Measurements from ENCODE around the gene DTX3. TPM values are rescaled to one million over a fixed set of nuclear protein-coding genes. Genes with fewer than 3 reads are reported as not detected.

DTX3 gene
- total and polyA plus RNA-seq, 2 of the 13 experiments (the other 11 are each of a cell fraction or from before 2014, with no cell fraction given), result 9.0 to 27.2 TPM

DNA sequence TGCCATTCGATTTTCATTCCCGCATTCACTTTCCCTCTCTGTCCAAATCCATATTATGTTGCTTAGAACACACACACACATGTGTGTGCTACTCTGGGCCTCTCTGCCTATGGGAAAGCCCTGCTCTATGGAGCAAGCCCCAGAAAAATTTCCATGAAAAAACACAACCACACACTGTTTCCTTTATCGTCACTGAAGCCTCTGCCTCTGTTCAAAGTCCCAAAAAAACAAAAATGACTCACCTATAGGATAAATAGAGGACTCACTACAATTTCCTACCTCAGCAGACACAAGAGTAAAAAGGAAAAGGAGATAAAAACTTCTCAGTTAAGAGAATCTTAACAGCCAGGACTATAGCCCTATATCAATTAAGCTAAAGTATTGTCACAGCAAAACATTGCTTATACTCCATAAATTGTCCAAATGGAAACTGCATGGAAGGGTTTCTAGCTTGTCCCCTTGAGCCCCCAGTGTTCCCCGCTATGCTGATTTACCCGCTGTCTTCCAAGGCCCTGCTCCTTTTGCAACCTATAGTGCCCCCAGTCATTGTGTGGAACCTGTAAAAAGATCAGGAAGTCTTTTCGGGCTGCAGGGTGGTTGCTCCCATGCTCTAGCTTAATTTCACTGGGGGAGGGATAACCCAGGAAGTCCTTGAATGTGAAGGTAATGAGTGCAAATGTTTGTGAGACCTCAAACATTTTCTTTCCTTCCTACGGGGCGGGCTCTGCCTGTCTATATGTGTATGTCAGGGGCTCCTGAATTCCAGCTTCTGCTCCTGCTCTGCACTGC is 24.8 kb upstream of the DTX3 start (continued):
- TF ChIP-seq, protein P1, sequence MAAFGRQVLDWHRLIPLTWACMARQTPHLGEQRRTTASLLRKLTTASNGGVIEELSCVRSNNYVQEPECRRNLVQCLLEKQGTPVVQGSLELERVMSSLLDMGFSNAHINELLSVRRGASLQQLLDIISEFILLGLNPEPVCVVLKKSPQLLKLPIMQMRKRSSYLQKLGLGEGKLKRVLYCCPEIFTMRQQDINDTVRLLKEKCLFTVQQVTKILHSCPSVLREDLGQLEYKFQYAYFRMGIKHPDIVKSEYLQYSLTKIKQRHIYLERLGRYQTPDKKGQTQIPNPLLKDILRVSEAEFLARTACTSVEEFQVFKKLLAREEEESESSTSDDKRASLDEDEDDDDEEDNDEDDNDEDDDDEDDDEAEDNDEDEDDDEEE (CRISPR knock-in tag; IDR thresholded peaks at IDR 0.05), result no peak
- TF ChIP-seq ELF3 (CRISPR knock-in tag; IDR thresholded peaks at IDR 0.05) (peak; percentile 57), ZNF775 (CRISPR knock-in tag; IDR thresholded peaks at IDR 0.05; ENCODE audit: borderline replicate concordance) (no peak), ZNF101 (CRISPR knock-in tag; IDR thresholded peaks at IDR 0.05; ENCODE audit: borderline replicate concordance, low read depth) (no peak), ZNF282 (IDR thresholded peaks at IDR 0.05; ENCODE audit: partially characterized antibody) (no peak), TARDBP (CRISPR knock-in tag; IDR thresholded peaks at IDR 0.05) (peak; percentile 31; the same call in 1 of the 2 replicates), AGO1 (IDR thresholded peaks at IDR 0.05; ENCODE audit: low read depth, low read length, poor library complexity, severe bottlenecking) (no peak), NCOR1 (IDR thresholded peaks at IDR 0.05; ENCODE audit: borderline replicate concordance, low read length) (peak; percentile 41; the same call in 1 of the 2 replicates), RBFOX2 (IDR thresholded peaks at IDR 0.05; ENCODE audit: low read depth, low read length) (no peak; the same call in 1 of the 2 replicates), SAFB2 (CRISPR knock-in tag; IDR thresholded peaks at IDR 0.05; ENCODE audit: borderline replicate concordance, low read depth) (no peak), ZNF430 (CRISPR knock-in tag; IDR thresholded peaks at IDR 0.05) (no peak), EHMT2 (IDR thresholded peaks at IDR 0.05; ENCODE audit: borderline replicate concordance, low read depth, low read length) (no peak), ZNF549 (CRISPR knock-in tag; IDR thresholded peaks at IDR 0.05) (no peak), KDM3A (CRISPR knock-in tag; IDR thresholded peaks at IDR 0.05; ENCODE audit: low read depth) (no peak), JDP2 (CRISPR knock-in tag; IDR thresholded peaks at IDR 0.05; ENCODE audit: borderline replicate concordance) (no peak), NFYB (CRISPR knock-in tag; IDR thresholded peaks at IDR 0.05) (no peak), ELF4 (CRISPR knock-in tag; IDR thresholded peaks at IDR 0.05; ENCODE audit: borderline replicate concordance) (no peak), GPN1 (CRISPR knock-in tag; IDR thresholded peaks at IDR 0.05; ENCODE audit: borderline replicate concordance) (no peak)
- TF ChIP-seq, protein P2, sequence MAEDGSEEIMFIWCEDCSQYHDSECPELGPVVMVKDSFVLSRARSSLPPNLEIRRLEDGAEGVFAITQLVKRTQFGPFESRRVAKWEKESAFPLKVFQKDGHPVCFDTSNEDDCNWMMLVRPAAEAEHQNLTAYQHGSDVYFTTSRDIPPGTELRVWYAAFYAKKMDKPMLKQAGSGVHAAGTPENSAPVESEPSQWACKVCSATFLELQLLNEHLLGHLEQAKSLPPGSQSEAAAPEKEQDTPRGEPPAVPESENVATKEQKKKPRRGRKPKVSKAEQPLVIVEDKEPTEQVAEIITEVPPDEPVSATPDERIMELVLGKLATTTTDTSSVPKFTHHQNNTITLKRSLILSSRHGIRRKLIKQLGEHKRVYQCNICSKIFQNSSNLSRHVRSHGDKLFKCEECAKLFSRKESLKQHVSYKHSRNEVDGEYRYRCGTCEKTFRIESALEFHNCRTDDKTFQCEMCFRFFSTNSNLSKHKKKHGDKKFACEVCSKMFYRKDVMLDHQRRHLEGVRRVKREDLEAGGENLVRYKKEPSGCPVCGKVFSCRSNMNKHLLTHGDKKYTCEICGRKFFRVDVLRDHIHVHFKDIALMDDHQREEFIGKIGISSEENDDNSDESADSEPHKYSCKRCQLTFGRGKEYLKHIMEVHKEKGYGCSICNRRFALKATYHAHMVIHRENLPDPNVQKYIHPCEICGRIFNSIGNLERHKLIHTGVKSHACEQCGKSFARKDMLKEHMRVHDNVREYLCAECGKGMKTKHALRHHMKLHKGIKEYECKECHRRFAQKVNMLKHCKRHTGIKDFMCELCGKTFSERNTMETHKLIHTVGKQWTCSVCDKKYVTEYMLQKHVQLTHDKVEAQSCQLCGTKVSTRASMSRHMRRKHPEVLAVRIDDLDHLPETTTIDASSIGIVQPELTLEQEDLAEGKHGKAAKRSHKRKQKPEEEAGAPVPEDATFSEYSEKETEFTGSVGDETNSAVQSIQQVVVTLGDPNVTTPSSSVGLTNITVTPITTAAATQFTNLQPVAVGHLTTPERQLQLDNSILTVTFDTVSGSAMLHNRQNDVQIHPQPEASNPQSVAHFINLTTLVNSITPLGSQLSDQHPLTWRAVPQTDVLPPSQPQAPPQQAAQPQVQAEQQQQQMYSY (CRISPR knock-in tag; IDR thresholded peaks at IDR 0.05), result no peak
- TF ChIP-seq, protein P3, sequence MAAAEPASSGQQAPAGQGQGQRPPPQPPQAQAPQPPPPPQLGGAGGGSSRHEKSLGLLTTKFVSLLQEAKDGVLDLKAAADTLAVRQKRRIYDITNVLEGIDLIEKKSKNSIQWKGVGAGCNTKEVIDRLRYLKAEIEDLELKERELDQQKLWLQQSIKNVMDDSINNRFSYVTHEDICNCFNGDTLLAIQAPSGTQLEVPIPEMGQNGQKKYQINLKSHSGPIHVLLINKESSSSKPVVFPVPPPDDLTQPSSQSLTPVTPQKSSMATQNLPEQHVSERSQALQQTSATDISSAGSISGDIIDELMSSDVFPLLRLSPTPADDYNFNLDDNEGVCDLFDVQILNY (CRISPR knock-in tag; conservative IDR thresholded peaks at IDR 0.05), result no peak
- TF ChIP-seq, protein P4, sequence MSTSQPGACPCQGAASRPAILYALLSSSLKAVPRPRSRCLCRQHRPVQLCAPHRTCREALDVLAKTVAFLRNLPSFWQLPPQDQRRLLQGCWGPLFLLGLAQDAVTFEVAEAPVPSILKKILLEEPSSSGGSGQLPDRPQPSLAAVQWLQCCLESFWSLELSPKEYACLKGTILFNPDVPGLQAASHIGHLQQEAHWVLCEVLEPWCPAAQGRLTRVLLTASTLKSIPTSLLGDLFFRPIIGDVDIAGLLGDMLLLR (CRISPR knock-in tag; IDR thresholded peaks at IDR 0.05), result no peak
- TF ChIP-seq, protein P5, sequence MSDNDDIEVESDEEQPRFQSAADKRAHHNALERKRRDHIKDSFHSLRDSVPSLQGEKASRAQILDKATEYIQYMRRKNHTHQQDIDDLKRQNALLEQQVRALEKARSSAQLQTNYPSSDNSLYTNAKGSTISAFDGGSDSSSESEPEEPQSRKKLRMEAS (IDR thresholded peaks at IDR 0.05), result no peak

Data from HepG2 (cell line).